GM19452 (cell line): Measurements from ENCODE around the gene ARPIN.
"Not testable (repeated sequence)": the region's sequence is repeated elsewhere in the genome, so short reads cannot be mapped to it uniquely, and the experiment has no call there.

Experiments
- ATAC-seq: cut with Tn5 transposase; IDR thresholded peaks from one replicate; pipeline ENCODE4 v1.9.1; 2021; ENCODE audit not compliant: unreplicated experiment

The ARPIN gene

DNA sequence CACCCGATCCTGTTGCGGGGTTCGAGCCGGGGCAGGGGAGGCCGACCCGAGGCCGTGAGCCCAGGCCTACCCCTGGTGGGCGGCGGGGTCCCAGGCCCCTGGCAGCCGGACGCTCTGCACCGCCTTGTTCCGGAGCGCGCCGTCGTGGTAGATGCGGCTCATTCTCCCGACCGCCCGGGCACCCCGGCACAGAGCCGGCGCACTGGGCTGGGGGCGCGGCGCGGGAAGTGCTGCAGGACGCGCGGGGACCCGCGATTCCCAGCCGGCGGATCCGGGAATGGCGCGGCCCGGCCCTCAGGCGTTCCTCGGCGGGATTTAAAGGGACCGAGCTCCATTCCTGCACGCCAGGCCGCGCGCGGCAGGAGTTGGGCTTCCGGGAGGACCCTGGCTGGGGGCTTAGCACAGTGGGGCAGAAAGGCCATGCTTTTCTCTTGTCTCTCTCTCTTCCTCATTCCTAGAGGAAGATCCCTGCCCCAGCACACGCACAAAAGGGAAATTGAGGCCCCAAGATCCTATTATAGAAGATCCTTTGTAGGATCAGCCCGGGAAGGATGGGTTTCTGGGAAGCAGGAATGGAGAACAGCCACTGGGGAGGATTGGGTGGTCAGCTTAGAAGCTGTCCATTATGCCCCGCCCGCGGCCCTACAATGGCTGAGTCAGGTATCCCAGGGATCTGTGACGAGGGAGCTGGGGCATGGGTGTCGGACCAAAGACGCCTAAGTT, at the start of gene ARPIN:
TSS of gene ARPIN (minus strand) at position 279 of the 723 bp plus-strand sequence. CDS start at position 162, 117 bp downstream.
- no peak for ATAC-seq

DNA sequence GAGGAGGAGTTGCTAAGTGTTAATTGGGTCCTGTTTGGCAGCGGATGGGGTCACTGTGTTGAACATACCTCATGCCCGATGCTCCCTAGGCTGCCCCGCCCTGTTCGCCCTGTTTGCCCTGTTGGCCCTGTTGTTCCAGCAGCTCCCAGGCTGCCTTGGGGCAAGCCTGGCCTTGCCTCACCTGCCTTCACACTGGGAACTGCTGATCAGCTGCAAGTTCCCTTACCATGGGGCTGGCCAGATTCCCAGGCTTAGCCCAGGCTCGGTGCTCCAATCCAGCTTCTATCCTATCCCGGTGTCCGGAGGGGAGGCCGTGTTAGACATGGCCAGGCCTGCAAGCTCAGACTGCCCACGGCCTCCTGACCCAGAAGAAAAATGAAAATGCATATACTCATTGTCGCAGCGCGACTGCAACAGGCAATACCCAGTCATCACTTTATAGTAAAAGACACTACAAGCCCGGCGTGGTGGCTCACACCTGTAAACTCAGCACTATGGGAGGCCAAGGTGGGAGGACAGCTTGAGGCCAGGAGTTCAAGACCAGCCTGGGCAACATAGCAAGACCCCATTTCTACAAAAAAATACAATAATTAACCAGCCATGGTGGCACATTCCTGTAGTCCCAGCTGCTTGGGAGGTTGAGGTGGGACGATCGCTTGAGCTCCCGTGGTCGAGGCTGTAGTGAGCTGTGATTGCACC, 45.5 kb upstream of the ARPIN start:
- ATAC-seq = no peak

DNA sequence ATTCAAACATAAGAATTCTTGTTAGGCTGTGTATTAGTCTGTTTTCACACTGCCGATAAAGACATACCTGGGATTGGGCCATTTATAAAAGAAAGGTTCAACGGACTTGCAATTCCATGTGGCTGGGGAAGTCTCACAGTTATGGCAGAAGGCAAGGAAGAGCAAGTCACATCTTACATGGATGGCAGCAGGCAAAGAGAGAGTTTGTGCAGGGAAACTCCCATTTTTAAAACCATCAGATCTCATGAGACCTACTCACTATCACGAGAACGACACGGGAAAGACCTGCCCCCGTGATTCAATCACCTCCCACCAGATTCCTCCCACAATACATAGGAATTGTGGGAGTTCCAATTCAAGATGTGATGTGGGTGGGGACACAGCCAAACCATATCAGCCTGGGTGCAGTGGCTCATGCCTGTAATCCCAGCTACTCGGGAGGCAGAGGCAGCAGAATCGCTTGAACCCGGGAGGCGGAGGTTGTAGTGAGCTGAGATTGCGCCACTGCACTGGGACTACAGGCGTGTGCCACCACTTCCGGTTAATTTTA, 42.8 kb upstream of the ARPIN start:
- ATAC-seq = not testable (repeated sequence)

DNA sequence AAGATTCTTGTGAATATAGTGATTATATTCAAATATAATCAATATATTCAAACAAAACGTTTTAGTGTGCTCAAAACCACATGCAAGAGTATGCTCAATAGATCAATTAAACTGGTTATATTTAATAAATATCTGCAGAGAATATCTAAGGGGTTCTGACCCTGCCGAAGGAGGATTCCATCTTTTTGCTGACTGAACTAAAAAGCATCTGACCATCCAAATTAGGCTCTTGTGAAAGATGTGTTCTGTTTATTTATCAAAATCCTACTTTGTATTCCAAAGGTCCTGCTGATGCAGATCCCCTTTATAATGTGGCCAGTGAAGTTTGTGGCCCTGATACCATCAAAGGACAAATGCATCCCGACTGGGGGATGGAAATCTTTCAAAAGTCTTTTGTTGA, 41.8 kb upstream of the ARPIN start:
- ATAC-seq = no peak

DNA sequence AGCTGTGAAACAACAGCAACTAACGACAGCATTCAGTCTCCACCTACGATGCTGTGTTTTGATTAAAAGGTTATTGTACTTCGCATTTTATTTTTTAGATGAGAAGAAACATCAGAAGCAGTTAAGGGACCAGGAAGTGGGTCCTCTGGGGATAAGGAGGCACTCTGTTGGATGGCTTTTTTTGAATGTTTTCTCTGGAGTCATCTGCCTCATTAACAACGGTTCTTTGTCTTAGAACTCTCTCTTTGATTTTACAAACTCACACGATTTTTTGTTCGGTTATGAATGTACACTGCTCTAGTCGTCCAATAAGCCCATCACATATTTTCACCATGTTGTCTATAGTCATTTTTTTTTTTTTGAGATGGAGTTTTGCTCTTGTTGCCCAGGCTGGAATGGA, 36.0 kb upstream of the ARPIN start:
- no peak for ATAC-seq

DNA sequence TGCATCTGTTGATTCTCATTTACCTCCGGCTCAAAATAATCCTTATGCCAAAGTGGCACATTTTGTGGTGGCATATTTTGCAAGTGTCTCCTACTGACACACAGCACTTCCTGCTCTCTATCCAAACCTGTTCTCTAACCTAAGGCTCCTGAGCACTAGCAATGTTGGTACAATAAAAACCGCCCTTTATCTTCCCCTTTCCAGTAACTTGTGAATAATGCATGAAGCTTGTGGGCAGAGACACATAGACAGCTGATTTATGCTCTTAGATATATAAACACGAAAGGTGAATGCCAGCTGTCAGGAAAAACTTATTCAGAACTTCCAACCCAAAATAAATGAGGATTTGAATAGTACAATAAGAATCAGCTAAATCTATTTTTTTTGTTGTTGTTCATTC, 34.6 kb upstream of the ARPIN start:
- no peak for ATAC-seq

DNA sequence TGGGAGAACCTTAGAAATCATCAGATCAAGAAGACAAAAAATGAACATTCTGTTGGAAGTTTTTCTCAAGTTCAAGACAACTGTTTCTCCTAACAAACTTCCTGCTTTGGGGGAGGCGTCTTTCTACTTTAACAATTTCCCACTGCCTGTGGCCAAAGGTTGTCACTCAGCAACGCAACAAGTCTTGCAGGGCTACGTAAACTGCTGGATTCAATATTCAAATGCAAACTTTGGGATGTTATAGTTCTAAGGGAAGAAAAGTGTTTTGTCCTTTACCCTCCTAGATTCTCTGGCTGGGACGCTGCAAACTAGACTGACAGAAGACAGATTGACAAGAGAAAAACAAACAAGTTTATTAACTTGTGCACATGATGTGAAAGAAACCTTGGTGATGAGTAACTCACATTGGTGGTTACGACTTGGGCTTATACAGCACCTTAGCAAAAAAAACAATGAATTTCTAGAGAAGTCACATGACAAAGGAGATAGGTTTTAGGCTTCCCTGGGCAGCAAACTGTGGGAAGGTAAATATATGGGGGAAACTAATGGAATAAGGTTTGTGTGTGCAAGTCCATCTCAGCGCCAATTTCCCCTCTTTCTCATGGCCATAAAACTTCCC, 34.0 kb upstream of the ARPIN start:
- no peak for ATAC-seq

DNA sequence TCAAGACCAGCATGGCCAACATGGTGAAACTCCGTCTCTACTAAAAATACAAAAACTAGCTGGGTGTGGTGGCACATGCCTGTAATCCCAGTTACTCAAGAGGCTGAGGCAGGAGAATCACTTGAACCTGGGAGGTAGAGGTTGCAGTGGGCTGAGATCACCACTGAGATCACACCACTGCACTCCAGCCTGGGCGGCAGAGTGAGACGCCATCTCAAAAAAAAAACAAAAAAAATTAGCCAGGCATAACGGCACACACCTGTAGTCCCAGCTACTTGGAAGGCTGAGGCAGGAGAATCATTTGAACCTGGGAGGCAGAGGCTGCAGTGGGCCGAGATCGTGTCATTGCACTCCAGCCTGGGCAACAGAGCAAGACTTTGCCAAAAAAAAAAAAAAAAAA, 31.0 kb upstream of the ARPIN start:
- ATAC-seq = not testable (repeated sequence)

DNA sequence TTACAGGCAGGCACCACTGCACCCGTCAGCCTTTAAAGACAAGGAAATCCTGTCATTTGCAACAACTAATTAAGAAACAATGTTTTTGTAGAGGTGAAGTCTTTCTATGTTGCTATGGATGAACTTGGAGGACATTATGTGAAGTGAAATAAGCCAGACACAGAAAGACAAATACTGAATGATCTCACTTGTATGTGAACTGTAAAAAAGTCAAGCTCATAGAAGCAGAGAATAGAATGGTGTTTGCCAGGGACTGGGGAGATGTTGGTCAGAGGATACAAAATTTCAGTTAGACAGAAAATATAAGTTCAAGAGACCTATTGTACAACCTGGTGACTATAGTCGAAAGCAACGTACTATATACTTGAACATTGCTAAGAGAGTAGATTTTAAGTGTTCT, 27.2 kb upstream of the ARPIN start:
- no peak for ATAC-seq

DNA sequence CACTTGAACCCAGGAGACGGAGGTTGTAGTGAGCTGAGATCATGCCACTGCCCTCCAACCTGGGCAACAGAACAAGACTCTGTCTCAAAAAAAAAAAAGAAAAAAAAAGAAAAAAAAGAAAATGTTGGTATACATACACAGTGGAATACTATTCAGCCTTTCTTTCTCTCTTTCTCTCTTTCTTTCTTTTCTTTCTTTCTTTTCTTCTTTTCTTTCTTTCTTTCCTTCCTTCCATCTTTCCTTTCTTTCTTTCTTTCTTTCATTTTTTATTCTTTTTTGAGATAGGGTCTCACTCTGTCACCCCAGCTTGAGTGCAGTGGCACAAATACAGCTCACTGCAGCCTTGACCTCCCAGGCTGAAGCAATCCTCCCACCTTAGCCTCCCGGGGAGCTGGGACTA, 26.6 kb upstream of the ARPIN start:
- not testable (repeated sequence) for ATAC-seq

DNA sequence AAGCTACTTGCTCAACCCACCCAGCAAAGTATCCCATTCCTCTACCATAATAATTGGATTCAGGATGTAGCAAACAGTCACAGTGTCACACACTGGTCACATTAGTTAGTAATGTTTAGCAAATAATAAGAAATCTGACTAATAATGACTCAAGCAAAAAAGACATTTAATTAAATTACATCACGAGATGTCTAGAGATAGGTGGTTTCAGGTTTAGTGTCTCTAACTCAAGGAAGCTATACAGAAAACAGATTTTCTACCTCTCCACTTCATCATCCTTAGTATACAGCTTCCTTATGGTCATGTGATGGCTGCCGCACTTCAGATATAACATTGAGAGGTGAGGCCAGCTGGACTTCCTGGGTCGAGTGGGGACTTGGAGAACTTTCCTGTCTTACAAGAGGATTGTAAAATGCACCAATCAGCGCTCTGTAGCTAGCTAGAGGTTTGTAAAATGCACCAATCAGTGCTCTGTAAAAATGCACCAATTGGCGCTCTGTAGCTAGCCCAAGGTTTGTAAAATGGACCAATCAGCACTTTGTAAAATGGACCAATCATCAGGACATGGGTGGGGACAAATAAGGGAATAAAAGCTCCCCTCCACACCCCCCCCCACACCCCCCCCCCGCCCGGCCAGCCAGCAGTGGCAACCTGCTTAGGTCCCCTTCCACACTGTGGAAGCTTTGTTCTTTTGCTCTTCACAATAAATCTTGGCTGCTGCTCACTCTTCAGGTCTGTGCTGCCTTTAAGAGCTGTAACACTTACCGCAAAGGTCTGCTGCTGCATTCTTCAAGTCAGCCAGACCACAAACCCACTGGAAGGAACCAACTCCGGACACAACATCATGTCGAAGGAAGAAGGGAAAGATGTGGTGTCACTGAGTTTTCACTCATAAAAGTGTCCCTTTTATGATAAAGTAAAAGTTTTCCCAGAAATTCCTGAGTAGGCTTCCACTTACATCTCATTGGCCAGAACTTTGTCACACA, 24.9 kb upstream of the ARPIN start:
- ATAC-seq = no peak

DNA sequence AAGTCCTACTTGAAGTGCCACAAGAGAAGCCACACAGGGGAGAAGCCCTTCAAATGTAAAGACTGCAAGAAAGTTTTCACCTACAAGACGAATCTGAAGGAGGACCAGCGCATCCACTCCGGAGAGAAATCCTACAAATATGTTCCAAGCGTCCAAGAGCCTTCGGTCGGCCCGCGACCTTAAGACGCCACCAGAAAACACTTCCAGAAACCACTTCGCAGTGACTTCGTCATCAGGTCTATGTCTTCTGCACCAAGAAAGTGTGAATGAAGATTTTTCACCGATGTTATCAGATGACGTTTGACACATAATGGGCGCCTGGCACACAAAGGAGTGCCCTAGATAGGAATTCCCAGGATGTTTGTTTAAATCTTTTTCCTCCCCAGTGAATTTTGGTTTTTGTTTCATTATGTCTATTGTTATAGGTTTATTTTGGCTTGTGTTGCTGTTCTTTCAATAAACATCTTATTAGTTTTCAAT, 24.1 kb upstream of the ARPIN start:
- no peak for ATAC-seq

DNA sequence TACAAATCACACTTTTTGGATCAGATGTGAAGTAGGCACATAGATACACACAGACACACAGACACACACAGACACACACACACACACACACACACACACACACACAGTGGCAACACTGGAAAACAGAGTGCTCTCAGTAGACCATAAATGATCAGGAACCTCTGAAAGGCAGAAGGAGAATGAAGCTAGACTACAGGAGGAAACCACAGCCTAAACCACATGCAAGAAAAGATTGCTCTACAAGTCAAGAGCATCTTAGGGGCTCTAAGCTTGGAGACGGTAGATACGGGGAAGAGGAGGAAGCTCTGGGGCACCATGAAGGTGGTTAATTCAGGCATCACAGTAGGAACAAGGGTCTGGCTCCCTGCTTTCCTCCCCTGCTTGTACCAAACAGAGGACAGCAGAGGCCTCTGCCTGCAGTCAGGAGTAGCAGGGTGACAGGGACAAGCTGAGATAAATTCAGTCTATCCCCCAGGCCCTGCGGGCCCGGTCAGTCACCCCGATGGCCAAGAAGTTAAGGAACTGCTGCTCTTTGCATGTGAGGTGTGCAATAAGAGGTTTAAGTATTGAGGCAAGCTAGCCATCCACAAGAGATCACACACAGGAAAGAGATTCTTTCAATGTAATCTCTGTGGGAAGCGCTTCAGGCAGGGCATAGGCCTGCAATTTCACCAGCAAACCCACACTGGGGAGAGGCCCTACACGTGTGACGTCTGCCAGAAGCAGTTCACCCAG, 23.5 kb upstream of the ARPIN start:
- ATAC-seq = no peak

DNA sequence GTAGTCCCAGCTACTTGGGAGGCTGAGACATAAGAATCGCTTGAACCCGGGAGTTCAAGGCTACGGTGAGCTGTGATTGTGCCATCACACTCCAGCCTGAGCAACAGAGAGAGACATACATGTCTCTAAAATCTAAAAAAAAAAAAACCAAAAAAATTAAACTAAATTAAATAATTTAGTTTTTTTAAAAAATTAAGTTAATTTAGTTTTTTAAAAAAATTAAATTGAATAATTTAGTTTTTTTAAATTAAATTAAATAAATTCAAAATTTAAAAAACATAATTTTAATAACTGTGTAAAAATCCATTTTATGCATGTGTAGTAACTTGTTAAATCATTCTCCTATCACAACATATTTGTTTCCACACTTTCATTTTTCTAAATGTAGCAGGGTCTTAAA, 20.1 kb upstream of the ARPIN start:
- no peak for ATAC-seq

DNA sequence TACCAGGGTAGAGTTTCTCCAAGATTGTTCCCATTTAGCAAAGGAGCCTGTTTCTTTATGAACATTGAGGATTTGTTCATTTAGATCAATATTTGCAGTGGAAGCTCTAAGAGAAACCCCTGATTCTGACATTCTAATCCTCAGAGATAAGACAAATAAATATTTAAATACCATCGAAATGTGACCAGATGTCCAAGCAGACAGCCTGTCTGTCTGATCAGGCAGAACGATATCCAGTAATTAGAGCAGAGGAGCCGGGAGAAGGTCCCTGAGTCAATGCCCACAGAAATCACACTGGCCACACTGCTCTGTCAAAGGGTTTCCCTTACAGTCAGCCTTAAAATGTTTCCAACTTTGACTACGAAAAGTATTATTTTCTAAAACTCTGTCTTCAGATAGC, 15.7 kb upstream of the ARPIN start:
- no peak for ATAC-seq

DNA sequence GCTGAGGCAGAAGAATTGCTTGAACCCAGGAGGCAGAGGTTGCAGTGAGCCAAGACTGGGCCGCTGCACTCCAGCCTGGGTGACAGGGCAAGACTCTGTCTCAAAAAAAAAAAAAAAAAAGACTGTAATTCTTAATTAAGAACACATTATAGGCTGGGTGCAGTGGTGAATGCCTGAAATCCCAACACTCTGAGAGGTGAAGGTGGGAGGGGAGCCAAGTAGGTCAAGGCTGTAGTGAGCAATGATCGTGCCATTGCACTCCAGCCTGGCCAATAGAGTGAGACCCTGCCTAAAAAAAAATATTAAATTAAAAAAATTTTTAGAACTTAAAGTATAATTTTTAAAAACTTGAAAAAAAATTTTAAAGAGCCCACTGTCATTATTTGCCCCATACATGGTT, 13.4 kb upstream of the ARPIN start:
- no peak for ATAC-seq

DNA sequence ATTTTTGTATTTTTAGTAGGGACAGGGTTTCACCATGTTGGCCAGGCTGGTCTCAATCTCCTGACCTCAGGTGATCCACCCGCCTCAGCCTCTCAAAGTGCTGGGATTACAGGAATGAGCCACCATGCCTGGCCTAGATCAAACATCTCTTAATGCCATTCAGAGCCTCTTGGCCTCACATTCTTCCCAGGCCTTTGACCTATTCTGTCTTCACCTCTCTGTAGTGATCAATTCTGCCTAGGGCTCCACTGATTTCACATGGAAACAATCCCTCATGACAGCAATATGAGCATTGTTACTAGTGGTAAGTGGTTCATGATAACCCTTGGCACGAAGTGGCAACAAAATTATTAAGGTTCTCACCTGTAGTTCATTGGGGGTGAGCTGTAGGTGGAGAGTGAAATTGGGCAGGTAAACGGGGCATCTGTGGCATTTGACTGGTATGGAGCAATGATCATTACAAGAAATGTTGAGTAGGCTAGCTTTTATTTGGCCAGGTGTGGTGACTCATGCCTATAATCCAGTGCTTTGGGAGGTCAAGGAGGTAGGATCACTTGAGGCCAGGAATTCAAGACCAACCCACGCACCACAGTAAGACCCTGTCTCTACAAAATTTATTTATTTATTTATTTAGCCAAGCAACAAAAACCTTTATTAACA, 4.8 kb upstream of the ARPIN start:
- no peak for ATAC-seq

DNA sequence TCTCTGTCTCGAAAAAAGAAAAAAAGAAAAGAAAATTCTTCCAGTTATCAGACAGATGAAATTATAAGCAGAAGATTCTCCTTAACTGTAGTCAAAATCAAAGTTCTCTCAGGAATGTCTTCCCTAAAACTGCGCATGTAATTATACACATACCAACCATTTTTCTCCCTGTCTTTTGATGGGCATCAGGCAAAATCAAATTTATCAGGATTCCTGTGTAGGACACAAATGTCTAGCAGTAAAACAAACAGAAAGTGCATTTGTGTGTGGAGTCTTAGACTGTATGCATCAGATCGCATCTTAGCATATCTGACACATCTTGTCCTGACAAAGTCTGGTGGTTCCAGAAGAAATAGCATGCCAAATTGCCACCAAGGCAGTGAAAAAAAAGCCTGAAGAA, 3.9 kb upstream of the ARPIN start:
- no peak for ATAC-seq

DNA sequence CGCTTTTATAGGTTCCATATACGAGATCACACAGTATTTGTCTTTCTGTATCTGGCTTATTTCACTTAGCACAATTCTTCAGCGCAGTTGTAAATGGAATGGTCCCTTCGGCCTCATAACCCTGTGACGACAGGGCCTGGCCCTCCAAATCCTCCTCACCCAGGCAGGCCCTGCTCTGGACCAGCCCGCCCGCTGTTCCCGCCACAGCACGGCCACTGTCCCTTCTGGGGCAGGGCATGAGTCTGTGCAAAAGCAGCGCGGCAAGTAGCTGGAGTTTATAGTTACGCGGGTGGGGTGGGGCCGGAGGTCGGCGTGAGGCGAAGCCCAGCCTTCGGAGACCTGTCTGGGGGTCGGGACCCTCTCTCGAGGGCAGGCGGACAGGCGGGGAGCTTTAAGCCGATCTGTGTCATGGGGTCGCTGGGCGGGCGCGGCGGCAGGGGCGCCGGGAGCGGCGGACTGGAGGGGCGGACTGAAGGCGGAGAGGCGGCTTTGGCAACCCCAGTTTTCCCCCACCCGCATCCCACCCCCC, 543 bp downstream of the ARPIN start:
- no peak for ATAC-seq
